GM23338 (cell line): ENCODE results near the gene SZT2. TPM values are rescaled to one million over a fixed set of nuclear protein-coding genes. Genes with fewer than 3 reads are reported as not detected.

ENCODE experiments used
- ATAC-seq: fragments of 200-7000 bp; cut with Tn5 transposase; 3 replicates; pipeline ENCODE4 v1.9.1; 2020
- DNase-seq: peaks from one replicate; pipeline ENCODE4 v3.0.0-alpha.2; 2015; ENCODE audit warnings: low spot score
- H2AFZ ChIP-seq: fragments of 200-600 bp; sonication (generic); 2 replicates; pipeline ENCODE4 v1.8.0; 2016; ENCODE audit warnings: antibody characterized with exemption, mild to moderate bottlenecking, moderate library complexity
- H3F3A ChIP-seq: fragments of 200-600 bp; sonication (generic); replicated peaks from 2 replicates; pipeline ENCODE4 v1.8.0; 2017; ENCODE audit warnings: antibody characterized with exemption, mixed run types, low read depth
- H3K27ac ChIP-seq: fragments of 200-600 bp; sonication (generic); 2 replicates; pipeline ENCODE4 v1.6.1; 2016; ENCODE audit warnings: low read depth
- H3K27me3 ChIP-seq: fragments of 200-600 bp; sonication (generic); 2 replicates; pipeline ENCODE4 v1.8.0; 2016; ENCODE audit warnings: mild to moderate bottlenecking, mixed run types, moderate library complexity; ENCODE audit not compliant: insufficient read depth
- H3K36me3 ChIP-seq: fragments of 200-600 bp; sonication (generic); 2 replicates; pipeline ENCODE4 v1.8.0; 2016; ENCODE audit warnings: mild to moderate bottlenecking; ENCODE audit not compliant: insufficient read depth
- H3K4me1 ChIP-seq: fragments of 200-600 bp; sonication (generic); 2 replicates; pipeline ENCODE4 v1.8.0; 2016; ENCODE audit warnings: mild to moderate bottlenecking, moderate library complexity; ENCODE audit not compliant: insufficient read depth
- H3K4me2 ChIP-seq: fragments of 200-600 bp; sonication (generic); 2 replicates; pipeline ENCODE4 v1.7.1; 2017; ENCODE audit warnings: mixed run types
- H3K4me3 ChIP-seq: fragments of 200-600 bp; sonication (generic); 2 replicates; pipeline ENCODE4 v1.6.1; 2016; ENCODE audit warnings: mixed run types
- H3K79me2 ChIP-seq: fragments of 200-600 bp; sonication (generic); replicated peaks from 2 replicates; pipeline ENCODE4 v1.8.0; 2017; ENCODE audit warnings: mild to moderate bottlenecking; ENCODE audit not compliant: insufficient read depth
- H3K9me2 ChIP-seq: fragments of 200-600 bp; sonication (generic); 2 replicates; pipeline ENCODE4 v1.8.0; 2017; ENCODE audit not compliant: insufficient read depth
- H4K20me1 ChIP-seq: fragments of 200-600 bp; sonication (generic); replicated peaks from 2 replicates; pipeline ENCODE4 v1.8.0; 2017; ENCODE audit warnings: mild to moderate bottlenecking; ENCODE audit not compliant: insufficient read depth
- H3K27ac Mint-ChIP-seq: 2 replicates; pipeline ENCODE4 v1.8.0; 2020; ENCODE audit warnings: inconsistent platforms, mild to moderate bottlenecking, moderate library complexity, mixed read lengths
- H3K27me3 Mint-ChIP-seq: 3 replicates; pipeline ENCODE4 v1.8.0; 2022; ENCODE audit warnings: low read depth, mild to moderate bottlenecking, moderate library complexity, mixed read lengths, inconsistent platforms; ENCODE audit not compliant: insufficient read depth, poor library complexity
- H3K36me3 Mint-ChIP-seq: 3 replicates; pipeline ENCODE4 v1.8.0; 2021; ENCODE audit warnings: low read depth, mild to moderate bottlenecking, inconsistent platforms, moderate library complexity, mixed read lengths
- H3K4me1 Mint-ChIP-seq: 3 replicates; pipeline ENCODE4 v1.8.0; 2020; ENCODE audit warnings: mild to moderate bottlenecking, inconsistent platforms, mixed read lengths
- H3K4me3 Mint-ChIP-seq: 3 replicates; pipeline ENCODE4 v1.8.0; 2021; ENCODE audit warnings: moderate library complexity, mild to moderate bottlenecking, inconsistent platforms, mixed read lengths
- H3K9me3 Mint-ChIP-seq: 3 replicates; pipeline ENCODE4 v1.8.0; 2020; ENCODE audit warnings: moderate library complexity, mild to moderate bottlenecking, inconsistent platforms, mixed read lengths
- CREB1 ChIP-seq: fragments of 250-450 bp; sonication (Bioruptor Pico); IDR thresholded peaks from 2 replicates; pipeline ENCODE4 v1.5.0; 2020; ENCODE audit warnings: low read depth, mild to moderate bottlenecking, moderate library complexity
- EZH2 ChIP-seq: fragments of 200-600 bp; sonication (generic); IDR thresholded peaks from one replicate; pipeline ENCODE4 v1.8.0; 2017; ENCODE audit warnings: antibody characterized with exemption, mild to moderate bottlenecking, low read depth; ENCODE audit not compliant: unreplicated experiment
- EZH2phosphoT487 ChIP-seq: fragments of 200-600 bp; sonication (generic); IDR thresholded peaks from one replicate; pipeline ENCODE4 v1.8.1; 2018; ENCODE audit warnings: antibody characterized with exemption; ENCODE audit not compliant: unreplicated experiment
- JUNB ChIP-seq: IDR thresholded peaks from one replicate; pipeline ENCODE4 v1.6.1; 2016; ENCODE audit warnings: antibody characterized with exemption; ENCODE audit not compliant: unreplicated experiment
- NANOG ChIP-seq: IDR thresholded peaks from 2 replicates; pipeline ENCODE4 v1.6.1; 2016; ENCODE audit warnings: antibody characterized with exemption, borderline replicate concordance
- POLR2AphosphoS5 ChIP-seq: IDR thresholded peaks from 2 replicates; pipeline ENCODE4 v1.6.1; 2016; ENCODE audit warnings: antibody characterized with exemption, low read depth
- STAT1 ChIP-seq: IDR thresholded peaks from one replicate; pipeline ENCODE4 v1.6.1; 2016; ENCODE audit warnings: antibody characterized with exemption; ENCODE audit not compliant: unreplicated experiment
- ZNF114 ChIP-seq: fragments of 250-450 bp; sonication (Bioruptor Pico); IDR thresholded peaks from 2 replicates; pipeline ENCODE4 v1.5.0; 2020; ENCODE audit warnings: mild to moderate bottlenecking, moderate library complexity
- ZNF331 ChIP-seq: fragments of 250-450 bp; sonication (Bioruptor Pico); IDR thresholded peaks from 2 replicates; pipeline ENCODE4 v1.5.0; 2020; ENCODE audit warnings: low read depth, mild to moderate bottlenecking, moderate library complexity
- polyA plus RNA-seq: library from polyadenylated mRNA; unstranded; fragments of >200 nt; fragmentation: Nextera tagmentation; extraction: Ambion mirVana; gene quantifications from 2 replicates; pipeline ENCODE4 v1.2.1, GENCODE V29; 2016
- total RNA-seq: library from RNA; depleted of rRNA; stranded (reverse); fragments of >200 nt; shearing (Covaris generic); gene quantifications from 2 replicates; pipeline ENCODE4 v1.2.3, GENCODE V29; 2014
- TF ChIP-seq, protein P1 (sequence below): IDR thresholded peaks from one replicate; pipeline ENCODE4 v1.6.1; 2018; ENCODE audit warnings: antibody characterized with exemption; ENCODE audit not compliant: unreplicated experiment
- TF ChIP-seq, protein P2 (sequence below): IDR thresholded peaks from 2 replicates; pipeline ENCODE4 v1.6.1; 2016; ENCODE audit warnings: antibody characterized with exemption
- TF ChIP-seq, protein P3 (sequence below), 2 experiments: fragments of 200-600 bp in 1 of 2; sonication (generic) in 1 of 2; conservative IDR thresholded peaks; 2 replicates each; pipeline versions ENCODE4 v1.5.1 to v1.6.1; 2016 to 2017; ENCODE audit warnings: antibody characterized with exemption in 2 of 2, low read depth in 2 of 2, mild to moderate bottlenecking in 2 of 2, moderate library complexity in 1 of 2
- TF ChIP-seq, protein P4 (sequence below): fragments of 250-450 bp; sonication (Bioruptor Pico); IDR thresholded peaks from 2 replicates; pipeline ENCODE4 v1.5.0; 2020; ENCODE audit warnings: mild to moderate bottlenecking, moderate library complexity

SZT2 gene
- total and polyA plus RNA-seq, 2 experiments from 2014 or later, result 4.1 to 16.1 TPM

DNA sequence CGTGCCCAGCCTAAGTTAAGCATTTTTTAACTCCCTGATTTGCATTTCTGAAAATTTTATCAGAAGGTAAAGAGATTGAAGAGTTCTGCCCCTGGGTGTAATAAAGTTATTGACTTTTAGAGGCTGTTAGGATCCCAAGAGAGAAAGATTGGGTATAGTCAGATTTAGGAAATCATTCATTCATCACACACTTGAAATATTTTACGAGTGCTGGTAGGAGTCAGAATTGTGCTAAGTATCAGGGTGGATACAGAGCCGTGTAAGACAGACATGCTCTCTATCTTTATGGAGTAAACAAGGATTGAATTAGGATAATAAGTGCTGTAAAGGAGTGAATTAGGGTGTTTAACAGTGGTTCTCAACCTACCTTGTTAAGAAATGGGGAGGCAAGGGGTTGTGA, 3.0 kb downstream of the SZT2 start:
- no peaks in the 10 kb centered on the region; the same call in 2 of the 3 replicates for H3K36me3 Mint-ChIP-seq
- peaks cover 15% of the 10 kb centered on the region for H3K4me1 Mint-ChIP-seq
- Histone ChIP-seq H3K9me2 (no peaks in the 10 kb centered on the region), H3K27me3 (no peaks in the 10 kb centered on the region), H3K4me3 (no peak overlapping the region), H3F3A (no peaks in the 10 kb centered on the region), H4K20me1 (peaks cover 5% of the 10 kb centered on the region), H3K4me2 (no peak overlapping the region), H3K27ac (no peak overlapping the region), H2AFZ (no peak overlapping the region), H3K4me1 (peaks cover 13% of the 10 kb centered on the region; the same call in 1 of the 2 replicates), H3K36me3 (peaks cover 4% of the 10 kb centered on the region; the same call in 1 of the 2 replicates), H3K79me2 (peaks cover 29% of the 10 kb centered on the region)
- no peak overlapping the region for H3K27ac Mint-ChIP-seq
- no peaks in the 10 kb centered on the region for H3K9me3 Mint-ChIP-seq
- no peak overlapping the region for H3K4me3 Mint-ChIP-seq
- no peak for DNase-seq
- no peak for ATAC-seq
- H3K27me3 Mint-ChIP-seq, result peaks cover 2% of the 10 kb centered on the region
- TF ChIP-seq, protein P1, sequence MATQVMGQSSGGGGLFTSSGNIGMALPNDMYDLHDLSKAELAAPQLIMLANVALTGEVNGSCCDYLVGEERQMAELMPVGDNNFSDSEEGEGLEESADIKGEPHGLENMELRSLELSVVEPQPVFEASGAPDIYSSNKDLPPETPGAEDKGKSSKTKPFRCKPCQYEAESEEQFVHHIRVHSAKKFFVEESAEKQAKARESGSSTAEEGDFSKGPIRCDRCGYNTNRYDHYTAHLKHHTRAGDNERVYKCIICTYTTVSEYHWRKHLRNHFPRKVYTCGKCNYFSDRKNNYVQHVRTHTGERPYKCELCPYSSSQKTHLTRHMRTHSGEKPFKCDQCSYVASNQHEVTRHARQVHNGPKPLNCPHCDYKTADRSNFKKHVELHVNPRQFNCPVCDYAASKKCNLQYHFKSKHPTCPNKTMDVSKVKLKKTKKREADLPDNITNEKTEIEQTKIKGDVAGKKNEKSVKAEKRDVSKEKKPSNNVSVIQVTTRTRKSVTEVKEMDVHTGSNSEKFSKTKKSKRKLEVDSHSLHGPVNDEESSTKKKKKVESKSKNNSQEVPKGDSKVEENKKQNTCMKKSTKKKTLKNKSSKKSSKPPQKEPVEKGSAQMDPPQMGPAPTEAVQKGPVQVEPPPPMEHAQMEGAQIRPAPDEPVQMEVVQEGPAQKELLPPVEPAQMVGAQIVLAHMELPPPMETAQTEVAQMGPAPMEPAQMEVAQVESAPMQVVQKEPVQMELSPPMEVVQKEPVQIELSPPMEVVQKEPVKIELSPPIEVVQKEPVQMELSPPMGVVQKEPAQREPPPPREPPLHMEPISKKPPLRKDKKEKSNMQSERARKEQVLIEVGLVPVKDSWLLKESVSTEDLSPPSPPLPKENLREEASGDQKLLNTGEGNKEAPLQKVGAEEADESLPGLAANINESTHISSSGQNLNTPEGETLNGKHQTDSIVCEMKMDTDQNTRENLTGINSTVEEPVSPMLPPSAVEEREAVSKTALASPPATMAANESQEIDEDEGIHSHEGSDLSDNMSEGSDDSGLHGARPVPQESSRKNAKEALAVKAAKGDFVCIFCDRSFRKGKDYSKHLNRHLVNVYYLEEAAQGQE, result no peak
- no peak for TF ChIP-seq ZNF331 (CRISPR knock-in tag)
- TF ChIP-seq, protein P2, sequence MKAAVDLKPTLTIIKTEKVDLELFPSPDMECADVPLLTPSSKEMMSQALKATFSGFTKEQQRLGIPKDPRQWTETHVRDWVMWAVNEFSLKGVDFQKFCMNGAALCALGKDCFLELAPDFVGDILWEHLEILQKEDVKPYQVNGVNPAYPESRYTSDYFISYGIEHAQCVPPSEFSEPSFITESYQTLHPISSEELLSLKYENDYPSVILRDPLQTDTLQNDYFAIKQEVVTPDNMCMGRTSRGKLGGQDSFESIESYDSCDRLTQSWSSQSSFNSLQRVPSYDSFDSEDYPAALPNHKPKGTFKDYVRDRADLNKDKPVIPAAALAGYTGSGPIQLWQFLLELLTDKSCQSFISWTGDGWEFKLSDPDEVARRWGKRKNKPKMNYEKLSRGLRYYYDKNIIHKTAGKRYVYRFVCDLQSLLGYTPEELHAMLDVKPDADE, result no peak
- no peak for TF ChIP-seq EZH2
- no peak for TF ChIP-seq EZH2phosphoT487
- TF ChIP-seq STAT1, result no peak
- no peak for TF ChIP-seq NANOG
- no peak for TF ChIP-seq POLR2AphosphoS5
- no peak for TF ChIP-seq JUNB
- no peak for TF ChIP-seq CREB1
- TF ChIP-seq, protein P3, sequence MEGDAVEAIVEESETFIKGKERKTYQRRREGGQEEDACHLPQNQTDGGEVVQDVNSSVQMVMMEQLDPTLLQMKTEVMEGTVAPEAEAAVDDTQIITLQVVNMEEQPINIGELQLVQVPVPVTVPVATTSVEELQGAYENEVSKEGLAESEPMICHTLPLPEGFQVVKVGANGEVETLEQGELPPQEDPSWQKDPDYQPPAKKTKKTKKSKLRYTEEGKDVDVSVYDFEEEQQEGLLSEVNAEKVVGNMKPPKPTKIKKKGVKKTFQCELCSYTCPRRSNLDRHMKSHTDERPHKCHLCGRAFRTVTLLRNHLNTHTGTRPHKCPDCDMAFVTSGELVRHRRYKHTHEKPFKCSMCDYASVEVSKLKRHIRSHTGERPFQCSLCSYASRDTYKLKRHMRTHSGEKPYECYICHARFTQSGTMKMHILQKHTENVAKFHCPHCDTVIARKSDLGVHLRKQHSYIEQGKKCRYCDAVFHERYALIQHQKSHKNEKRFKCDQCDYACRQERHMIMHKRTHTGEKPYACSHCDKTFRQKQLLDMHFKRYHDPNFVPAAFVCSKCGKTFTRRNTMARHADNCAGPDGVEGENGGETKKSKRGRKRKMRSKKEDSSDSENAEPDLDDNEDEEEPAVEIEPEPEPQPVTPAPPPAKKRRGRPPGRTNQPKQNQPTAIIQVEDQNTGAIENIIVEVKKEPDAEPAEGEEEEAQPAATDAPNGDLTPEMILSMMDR (conservative IDR thresholded peaks at IDR 0.05; ENCODE audit: low read depth in 2 of 2), result no peak
- no peak for TF ChIP-seq ZNF114 (CRISPR knock-in tag)
- TF ChIP-seq, protein P4, sequence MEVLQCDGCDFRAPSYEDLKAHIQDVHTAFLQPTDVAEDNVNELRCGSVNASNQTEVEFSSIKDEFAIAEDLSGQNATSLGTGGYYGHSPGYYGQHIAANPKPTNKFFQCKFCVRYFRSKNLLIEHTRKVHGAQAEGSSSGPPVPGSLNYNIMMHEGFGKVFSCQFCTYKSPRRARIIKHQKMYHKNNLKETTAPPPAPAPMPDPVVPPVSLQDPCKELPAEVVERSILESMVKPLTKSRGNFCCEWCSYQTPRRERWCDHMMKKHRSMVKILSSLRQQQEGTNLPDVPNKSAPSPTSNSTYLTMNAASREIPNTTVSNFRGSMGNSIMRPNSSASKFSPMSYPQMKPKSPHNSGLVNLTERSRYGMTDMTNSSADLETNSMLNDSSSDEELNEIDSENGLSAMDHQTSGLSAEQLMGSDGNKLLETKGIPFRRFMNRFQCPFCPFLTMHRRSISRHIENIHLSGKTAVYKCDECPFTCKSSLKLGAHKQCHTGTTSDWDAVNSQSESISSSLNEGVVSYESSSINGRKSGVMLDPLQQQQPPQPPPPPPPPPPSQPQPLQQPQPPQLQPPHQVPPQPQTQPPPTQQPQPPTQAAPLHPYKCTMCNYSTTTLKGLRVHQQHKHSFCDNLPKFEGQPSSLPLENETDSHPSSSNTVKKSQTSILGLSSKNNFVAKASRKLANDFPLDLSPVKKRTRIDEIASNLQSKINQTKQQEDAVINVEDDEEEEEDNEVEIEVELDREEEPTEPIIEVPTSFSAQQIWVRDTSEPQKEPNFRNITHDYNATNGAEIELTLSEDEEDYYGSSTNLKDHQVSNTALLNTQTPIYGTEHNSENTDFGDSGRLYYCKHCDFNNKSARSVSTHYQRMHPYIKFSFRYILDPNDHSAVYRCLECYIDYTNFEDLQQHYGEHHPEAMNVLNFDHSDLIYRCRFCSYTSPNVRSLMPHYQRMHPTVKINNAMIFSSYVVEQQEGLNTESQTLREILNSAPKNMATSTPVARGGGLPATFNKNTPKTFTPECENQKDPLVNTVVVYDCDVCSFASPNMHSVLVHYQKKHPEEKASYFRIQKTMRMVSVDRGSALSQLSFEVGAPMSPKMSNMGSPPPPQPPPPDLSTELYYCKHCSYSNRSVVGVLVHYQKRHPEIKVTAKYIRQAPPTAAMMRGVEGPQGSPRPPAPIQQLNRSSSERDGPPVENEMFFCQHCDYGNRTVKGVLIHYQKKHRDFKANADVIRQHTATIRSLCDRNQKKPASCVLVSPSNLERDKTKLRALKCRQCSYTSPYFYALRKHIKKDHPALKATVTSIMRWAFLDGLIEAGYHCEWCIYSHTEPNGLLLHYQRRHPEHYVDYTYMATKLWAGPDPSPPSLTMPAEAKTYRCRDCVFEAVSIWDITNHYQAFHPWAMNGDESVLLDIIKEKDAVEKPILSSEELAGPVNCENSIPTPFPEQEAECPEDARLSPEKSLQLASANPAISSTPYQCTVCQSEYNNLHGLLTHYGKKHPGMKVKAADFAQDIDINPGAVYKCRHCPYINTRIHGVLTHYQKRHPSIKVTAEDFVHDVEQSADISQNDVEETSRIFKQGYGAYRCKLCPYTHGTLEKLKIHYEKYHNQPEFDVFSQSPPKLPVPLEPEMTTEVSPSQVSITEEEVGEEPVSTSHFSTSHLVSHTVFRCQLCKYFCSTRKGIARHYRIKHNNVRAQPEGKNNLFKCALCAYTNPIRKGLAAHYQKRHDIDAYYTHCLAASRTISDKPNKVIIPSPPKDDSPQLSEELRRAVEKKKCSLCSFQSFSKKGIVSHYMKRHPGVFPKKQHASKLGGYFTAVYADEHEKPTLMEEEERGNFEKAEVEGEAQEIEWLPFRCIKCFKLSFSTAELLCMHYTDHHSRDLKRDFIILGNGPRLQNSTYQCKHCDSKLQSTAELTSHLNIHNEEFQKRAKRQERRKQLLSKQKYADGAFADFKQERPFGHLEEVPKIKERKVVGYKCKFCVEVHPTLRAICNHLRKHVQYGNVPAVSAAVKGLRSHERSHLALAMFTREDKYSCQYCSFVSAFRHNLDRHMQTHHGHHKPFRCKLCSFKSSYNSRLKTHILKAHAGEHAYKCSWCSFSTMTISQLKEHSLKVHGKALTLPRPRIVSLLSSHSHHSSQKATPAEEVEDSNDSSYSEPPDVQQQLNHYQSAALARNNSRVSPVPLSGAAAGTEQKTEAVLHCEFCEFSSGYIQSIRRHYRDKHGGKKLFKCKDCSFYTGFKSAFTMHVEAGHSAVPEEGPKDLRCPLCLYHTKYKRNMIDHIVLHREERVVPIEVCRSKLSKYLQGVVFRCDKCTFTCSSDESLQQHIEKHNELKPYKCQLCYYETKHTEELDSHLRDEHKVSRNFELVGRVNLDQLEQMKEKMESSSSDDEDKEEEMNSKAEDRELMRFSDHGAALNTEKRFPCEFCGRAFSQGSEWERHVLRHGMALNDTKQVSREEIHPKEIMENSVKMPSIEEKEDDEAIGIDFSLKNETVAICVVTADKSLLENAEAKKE, result no peak
